Measurements from ENCODE around the gene SLC6A5.

The SLC6A5 gene

GRCh38 chr11:20671856-20672546, 72.6 kb downstream of the SLC6A5 start:
- no peak for FAIRE-seq

- no peak for FAIRE-seq
Observed at GRCh38 chr11:20672575-20672974, 73.2 kb downstream of the SLC6A5 start.

DNA sequence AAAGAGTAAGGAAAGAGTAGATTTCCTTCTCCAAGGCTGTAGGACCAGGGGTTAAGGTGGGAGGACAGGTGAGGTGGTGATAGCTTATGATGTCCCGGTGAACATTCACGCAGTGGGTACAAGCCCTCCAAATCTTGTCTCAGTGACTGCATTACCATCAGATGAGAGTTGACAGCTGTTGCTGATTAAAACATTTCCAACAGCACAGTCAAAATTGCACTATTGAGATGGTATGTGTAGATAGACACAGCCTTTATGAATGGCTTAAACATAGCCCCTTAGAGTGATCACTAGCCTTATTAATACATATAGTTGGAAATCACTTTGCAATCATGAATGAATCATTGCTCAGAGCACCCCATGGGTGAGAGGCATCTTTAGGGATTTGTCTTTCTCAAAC, 77.2 kb downstream of the SLC6A5 start:
- no peak for FAIRE-seq

GRCh38 chr11:20688761-20689160, 89.4 kb downstream of the SLC6A5 start:
- no peak for FAIRE-seq

DNA sequence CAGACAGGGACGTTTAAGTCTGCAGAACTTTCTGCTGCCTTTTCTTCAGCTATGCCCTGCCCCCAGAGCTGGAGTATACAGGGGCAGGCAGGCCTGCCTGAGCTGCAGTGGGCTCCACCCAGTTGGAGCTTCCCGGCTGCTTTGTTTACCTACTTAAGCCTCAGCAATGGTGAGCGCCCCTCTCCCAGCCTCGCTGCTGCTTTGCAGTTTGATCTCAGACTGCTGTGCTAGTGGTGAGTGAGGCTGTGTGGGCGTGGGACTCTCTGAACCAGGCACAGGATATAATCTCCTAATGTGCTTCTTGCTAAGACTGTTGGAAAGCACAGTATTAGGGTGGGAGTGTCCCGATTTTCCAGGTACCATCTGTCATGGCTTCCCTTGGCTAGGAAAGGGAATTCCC, 108.5 kb downstream of the SLC6A5 start:
- FAIRE-seq: no peak

Measured in endometrium (tissue), 2 donors.